Activated CD4-positive, CD25-positive, alpha-beta regulatory T cell treated with anti-CD3 and anti-CD28 coated beads, Interleukin-2, amount 50 U/mL, for 72 hours (primary cell): Measurements from ENCODE around the gene WFDC9.
"Not testable (repeated sequence)": the region's sequence is repeated elsewhere in the genome, so short reads cannot be mapped to it uniquely, and the experiment has no call there.

Source experiments
- DNase-seq: peaks from one replicate; pipeline ENCODE4 v3.0.0; 2021

WFDC9 gene

GRCh38 chr20:45589725-45590124 lies 41.4 kb downstream of the WFDC9 start:
- DNase-seq, result no peak

GRCh38 chr20:45588800-45589199 lies 42.3 kb downstream of the WFDC9 start:
- DNase-seq, result no peak

DNA sequence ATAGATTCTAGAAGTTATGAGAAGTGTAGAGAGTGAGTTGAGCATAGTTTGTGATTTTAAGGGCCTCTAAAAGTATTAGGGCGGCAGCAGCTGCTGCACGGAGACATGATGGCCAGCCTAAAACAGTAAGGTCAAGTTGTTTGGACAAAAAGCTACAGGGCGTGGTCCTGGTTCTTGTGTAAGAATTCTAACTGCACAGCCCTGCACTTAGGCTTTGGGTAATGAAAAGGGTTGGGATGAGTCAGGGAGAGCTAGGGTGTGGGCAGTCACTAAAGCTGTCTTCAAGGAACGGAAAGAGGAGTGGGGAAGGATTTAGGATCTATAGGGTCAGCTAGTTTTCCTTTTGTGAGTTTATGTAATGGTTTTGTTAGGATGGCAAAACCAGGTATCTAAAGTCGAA lies 45.1 kb downstream of the WFDC9 start:
- not testable (repeated sequence) for DNase-seq

DNA sequence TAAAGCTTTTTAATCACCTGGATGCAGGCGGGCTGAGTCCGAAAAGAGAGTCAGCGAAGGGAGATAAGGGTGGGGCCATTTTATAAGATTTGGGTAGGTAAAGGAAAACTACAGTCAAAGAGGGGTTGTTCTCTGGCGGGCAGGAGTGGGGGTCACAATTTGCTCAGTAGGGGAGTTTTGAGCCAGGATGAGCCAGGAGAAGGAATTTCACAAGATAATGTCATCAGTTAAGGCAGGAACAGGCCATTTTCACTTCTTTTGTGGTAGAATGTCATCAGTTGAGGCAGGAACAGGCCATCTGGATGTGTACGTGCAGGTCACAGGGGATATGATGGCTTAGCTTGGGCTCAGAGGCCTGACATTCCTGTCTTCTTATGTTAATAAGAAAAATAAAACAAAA lies 46.8 kb downstream of the WFDC9 start:
- DNase-seq, result not testable (repeated sequence)

DNA sequence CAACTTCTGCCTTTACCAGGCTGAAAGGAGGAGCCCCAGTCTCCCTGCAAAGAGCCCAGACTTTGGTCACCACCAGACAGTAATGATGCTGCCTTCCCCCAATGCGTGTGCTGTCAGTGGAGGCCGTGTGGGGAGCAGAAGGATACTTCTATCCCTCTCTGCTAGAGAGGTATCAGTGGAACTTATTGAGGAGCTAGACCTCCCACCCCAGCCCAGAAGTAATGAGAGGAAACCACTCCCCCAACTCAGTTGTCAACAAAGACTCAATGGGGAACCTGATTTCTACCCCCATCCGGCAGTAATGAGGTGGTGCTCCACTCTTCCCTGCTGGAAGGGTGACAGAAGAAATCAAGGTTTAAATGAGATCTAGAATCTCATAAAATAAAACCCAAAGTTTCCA lies 47.6 kb downstream of the WFDC9 start:
- no peak for DNase-seq

DNA sequence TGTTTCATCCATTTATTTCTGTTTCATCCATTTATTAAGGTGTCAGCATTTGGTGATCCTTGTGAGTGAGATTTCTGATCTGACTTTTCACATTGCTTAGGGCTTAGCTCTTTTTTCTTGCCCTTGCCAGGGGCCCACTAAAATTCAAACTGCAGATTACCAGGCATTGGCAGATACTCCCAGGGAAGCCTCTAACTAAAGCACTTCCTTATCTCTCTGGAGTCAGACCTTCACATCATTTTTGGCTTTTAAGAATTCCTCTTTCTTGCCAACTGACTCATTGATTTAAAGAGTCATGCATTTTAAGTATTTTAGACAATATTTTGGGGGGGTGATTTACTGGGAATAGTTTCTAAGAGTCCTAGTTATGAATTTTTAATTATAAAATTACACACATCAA lies 49.4 kb downstream of the WFDC9 start:
- DNase-seq, result no peak

GRCh38 chr20:45579184-45579583 lies 51.9 kb downstream of the WFDC9 start, which contains the start of gene WFDC8:
WFDC8 (minus strand) TSS chr20:45579284; CDS start chr20:45579247, 37 bp downstream.
- no peak for DNase-seq

DNA sequence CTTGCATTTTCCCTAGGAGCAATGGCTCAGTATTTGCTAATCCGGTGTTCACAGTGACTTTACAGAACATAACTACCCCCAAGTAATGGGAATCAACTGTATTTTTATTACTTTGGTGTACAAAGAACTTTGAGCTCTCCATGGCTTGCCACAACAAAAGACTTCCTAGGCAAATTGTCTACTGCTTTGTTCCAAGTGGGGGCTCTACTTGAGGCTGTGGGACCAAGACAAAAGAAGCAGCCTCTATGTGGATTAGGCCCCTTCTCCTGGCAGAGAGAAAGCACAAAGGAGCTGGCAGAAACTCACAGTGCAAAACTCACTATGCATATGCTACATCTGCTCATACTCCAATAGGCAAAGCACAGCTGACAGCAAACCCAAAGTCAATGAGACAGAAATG lies 52.9 kb downstream of the WFDC9 start:
- no peak for DNase-seq

DNA sequence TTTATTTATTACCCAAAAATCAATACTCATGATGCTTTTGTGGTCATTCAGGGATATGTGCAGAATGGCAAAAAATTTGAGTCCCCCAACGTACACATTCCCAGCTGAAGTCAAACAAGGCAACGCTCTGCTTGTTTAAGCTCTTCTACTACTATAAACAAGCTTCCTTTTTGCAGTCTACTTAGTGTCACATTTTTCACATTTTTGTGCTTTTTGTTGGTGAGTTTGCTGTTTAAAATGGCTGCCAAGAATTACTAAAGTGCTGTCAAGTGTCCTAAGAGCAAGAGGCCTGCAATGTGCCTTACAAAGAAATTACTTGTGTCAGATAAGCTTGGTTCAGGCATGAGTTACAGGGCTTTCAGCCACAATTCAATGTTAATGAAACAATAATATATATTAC lies 54.1 kb downstream of the WFDC9 start:
- DNase-seq, result no peak

DNA sequence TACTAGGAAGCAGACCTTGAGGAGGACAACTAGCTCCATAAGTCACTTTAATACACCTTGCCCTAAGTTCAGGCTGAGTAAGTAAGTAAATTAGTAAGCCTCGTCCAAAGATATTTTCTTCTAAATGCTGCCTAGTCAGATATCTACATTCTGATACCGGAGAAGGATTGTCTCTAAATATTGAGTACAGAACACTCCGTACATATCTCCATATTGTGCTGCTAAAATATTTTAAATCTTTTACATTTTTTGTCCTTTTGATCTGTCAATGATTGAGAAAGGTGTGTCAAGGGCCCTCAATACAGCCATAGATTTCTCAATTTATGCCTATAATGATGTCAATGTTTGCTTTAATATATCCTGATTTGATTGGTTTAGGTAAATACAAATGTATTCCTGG lies 55.2 kb downstream of the WFDC9 start:
- no peak for DNase-seq

GRCh38 chr20:45569650-45570049 lies 61.4 kb downstream of the WFDC9 start:
- DNase-seq, result not testable (repeated sequence)

- no peak for DNase-seq
Measured at GRCh38 chr20:45564760-45565276, 66.3 kb downstream of the WFDC9 start.
